ENCODE measurements around the gene PC.

Gene PC

DNA sequence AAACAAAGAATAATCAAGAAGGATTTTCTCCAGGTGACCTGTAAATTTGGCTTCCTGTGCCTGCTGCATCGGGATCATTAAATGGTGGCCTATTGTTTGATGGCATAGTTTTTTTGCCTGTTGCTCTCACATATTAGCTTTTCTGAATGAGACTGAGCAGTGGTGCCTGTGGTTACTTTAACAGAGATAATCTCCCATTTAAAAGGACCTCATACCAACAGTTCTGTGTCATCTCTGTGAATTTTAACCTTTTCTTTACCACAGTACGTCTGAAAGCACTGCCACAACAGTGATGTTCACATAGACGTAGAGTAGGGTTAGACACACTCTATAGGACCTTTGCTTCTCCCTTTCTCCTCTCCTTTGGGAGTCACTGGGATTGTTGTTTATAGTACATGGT is 137.8 kb downstream of the PC start:
- H4K20me1 ChIP-seq (ENCODE audit: insufficient read depth, low read length), result no peaks in the 10 kb centered on the region
- H3K9ac ChIP-seq (ENCODE audit: low read length), result no peak overlapping the region
- no peak overlapping the region for H2AFZ ChIP-seq (ENCODE audit: low read length)
- H3K4me2 ChIP-seq (ENCODE audit: low read depth, low read length), result no peak overlapping the region
- H3F3A ChIP-seq (ENCODE audit: insufficient read depth, low read length), result no peaks in the 10 kb centered on the region
- H3K79me2 ChIP-seq (ENCODE audit: low read length), result no peaks in the 10 kb centered on the region
- H3K36me3 ChIP-seq (replicated peaks; ENCODE audit: insufficient read depth, low read length), result no peaks in the 10 kb centered on the region
- no peaks in the 10 kb centered on the region for H3K9me3 ChIP-seq (replicated peaks; ENCODE audit: insufficient read depth, low read length)
- DNase-seq, result no peak
- H3K4me3 ChIP-seq (ENCODE audit: low read length), result no peak overlapping the region
- no peaks in the 10 kb centered on the region for H3K9me2 ChIP-seq (replicated peaks; ENCODE audit: insufficient read depth, low read length)
- H3K27ac ChIP-seq (ENCODE audit: low read length), result no peak overlapping the region
- no peaks in the 10 kb centered on the region for H3K27me3 ChIP-seq (replicated peaks; ENCODE audit: insufficient read depth, low read length)
- H3K4me1 ChIP-seq (ENCODE audit: low read length), result no peaks in the 10 kb centered on the region
- TF ChIP-seq EZH2phosphoT487 (IDR thresholded peaks at IDR 0.05; ENCODE audit: low read length) (no peak), EZH2 (optimal IDR thresholded peaks at IDR 0.05; ENCODE audit: low read depth, low read length) (no peak)
- TF ChIP-seq, protein P1, sequence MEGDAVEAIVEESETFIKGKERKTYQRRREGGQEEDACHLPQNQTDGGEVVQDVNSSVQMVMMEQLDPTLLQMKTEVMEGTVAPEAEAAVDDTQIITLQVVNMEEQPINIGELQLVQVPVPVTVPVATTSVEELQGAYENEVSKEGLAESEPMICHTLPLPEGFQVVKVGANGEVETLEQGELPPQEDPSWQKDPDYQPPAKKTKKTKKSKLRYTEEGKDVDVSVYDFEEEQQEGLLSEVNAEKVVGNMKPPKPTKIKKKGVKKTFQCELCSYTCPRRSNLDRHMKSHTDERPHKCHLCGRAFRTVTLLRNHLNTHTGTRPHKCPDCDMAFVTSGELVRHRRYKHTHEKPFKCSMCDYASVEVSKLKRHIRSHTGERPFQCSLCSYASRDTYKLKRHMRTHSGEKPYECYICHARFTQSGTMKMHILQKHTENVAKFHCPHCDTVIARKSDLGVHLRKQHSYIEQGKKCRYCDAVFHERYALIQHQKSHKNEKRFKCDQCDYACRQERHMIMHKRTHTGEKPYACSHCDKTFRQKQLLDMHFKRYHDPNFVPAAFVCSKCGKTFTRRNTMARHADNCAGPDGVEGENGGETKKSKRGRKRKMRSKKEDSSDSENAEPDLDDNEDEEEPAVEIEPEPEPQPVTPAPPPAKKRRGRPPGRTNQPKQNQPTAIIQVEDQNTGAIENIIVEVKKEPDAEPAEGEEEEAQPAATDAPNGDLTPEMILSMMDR (IDR thresholded peaks at IDR 0.05; ENCODE audit: low read length), result no peak

DNA sequence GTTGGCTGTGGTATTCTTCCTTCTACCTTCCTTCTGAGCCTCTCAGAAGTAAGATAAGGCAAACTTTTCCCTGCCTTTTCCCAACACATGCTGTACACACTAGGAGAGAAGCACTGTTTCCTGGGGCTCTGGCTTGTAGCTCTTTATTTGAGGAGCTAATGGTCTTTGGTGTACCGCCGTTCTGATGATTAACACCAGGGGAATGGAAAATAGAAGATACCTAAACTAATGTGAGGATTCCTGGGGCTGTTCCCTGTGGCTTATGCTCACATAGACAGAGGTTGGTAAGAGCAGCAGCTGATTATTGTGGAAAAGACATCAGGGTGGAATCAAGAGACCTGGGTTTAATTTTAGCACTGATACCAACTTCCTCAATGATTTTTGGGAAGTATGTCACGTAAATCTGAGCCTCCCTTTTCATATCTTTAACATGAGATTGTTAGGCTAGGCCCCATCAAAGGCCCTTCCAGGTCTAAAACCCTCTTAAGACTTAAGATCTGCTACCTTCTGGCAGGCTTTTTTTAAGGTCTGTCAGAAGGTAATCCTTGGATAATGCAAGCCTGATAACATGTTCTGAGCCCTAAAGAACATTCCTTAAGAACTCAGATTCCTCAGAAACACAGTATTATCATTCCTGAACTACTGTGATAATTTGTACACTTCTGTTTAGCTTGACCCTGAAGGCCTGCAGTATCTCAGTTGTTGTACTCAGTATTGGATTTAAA is 139.8 kb downstream of the PC start:
- TF ChIP-seq, protein P1 (IDR thresholded peaks at IDR 0.05; ENCODE audit: low read length), result no peak
- TF ChIP-seq EZH2phosphoT487 (IDR thresholded peaks at IDR 0.05; ENCODE audit: low read length) (no peak), EZH2 (optimal IDR thresholded peaks at IDR 0.05; ENCODE audit: low read depth, low read length) (no peak)
- Histone ChIP-seq H3F3A (ENCODE audit: insufficient read depth, low read length) (no peaks in the 10 kb centered on the region), H3K79me2 (ENCODE audit: low read length) (no peaks in the 10 kb centered on the region), H2AFZ (ENCODE audit: low read length) (no peak overlapping the region), H3K36me3 (replicated peaks; ENCODE audit: insufficient read depth, low read length) (no peaks in the 10 kb centered on the region), H4K20me1 (ENCODE audit: insufficient read depth, low read length) (no peaks in the 10 kb centered on the region), H3K4me1 (ENCODE audit: low read length) (no peaks in the 10 kb centered on the region), H3K27ac (ENCODE audit: low read length) (no peak overlapping the region), H3K9me2 (replicated peaks; ENCODE audit: insufficient read depth, low read length) (no peaks in the 10 kb centered on the region), H3K9ac (ENCODE audit: low read length) (no peak overlapping the region), H3K4me3 (ENCODE audit: low read length) (no peak overlapping the region), H3K9me3 (replicated peaks; ENCODE audit: insufficient read depth, low read length) (no peaks in the 10 kb centered on the region), H3K27me3 (replicated peaks; ENCODE audit: insufficient read depth, low read length) (no peaks in the 10 kb centered on the region), H3K4me2 (ENCODE audit: low read depth, low read length) (no peak overlapping the region)
- DNase-seq, result no peak

DNA sequence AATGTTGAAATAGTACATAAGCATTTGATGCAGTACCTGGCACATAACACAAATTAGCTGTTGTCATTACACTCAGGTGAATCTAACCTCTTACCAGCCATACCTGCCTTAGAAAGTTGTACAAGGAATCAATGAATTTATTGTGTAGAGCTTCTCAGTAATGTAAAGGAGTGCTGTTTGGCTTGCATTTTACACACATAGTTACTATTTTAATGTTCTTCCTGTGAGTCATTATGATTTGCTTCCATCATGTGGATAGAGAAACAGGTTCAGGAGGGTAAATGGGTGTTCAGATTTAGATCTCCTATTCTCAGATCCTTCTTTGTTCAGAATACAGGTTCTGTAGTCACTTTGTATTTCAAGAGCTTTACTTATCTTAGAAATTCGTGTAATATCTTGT is 142.5 kb downstream of the PC start:
- Histone ChIP-seq H3K9me2 (replicated peaks; ENCODE audit: insufficient read depth, low read length) (no peaks in the 10 kb centered on the region), H3K4me2 (ENCODE audit: low read depth, low read length) (no peak overlapping the region), H3K79me2 (ENCODE audit: low read length) (no peaks in the 10 kb centered on the region), H3F3A (ENCODE audit: insufficient read depth, low read length) (no peaks in the 10 kb centered on the region), H3K27me3 (replicated peaks; ENCODE audit: insufficient read depth, low read length) (no peaks in the 10 kb centered on the region), H3K27ac (ENCODE audit: low read length) (no peak overlapping the region), H4K20me1 (ENCODE audit: insufficient read depth, low read length) (no peaks in the 10 kb centered on the region), H3K4me3 (ENCODE audit: low read length) (no peak overlapping the region), H3K9me3 (replicated peaks; ENCODE audit: insufficient read depth, low read length) (no peaks in the 10 kb centered on the region), H3K9ac (ENCODE audit: low read length) (no peak overlapping the region), H3K4me1 (ENCODE audit: low read length) (no peaks in the 10 kb centered on the region), H2AFZ (ENCODE audit: low read length) (no peak overlapping the region), H3K36me3 (replicated peaks; ENCODE audit: insufficient read depth, low read length) (no peaks in the 10 kb centered on the region)
- no peak for DNase-seq
- no peak for TF ChIP-seq EZH2 (optimal IDR thresholded peaks at IDR 0.05; ENCODE audit: low read depth, low read length)

DNA sequence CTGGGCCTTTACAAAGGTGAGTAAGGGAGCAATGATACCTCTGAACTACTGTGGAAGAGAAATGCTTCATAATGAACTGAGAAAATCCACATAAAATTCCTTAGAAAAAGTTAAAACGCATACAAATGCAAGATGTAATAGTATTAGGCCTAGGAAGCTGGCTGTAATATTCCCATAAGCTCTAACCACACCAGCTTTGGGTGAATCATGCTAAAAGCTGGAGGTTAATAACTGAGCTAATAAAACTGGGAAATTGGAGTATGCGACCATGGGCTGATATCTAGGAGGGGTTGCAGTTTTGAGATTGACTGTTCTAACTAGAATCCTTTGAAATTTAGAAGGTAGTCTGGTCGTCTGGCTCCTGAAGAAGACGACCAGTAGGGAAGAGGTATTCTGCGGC is 143.5 kb downstream of the PC start:
- Histone ChIP-seq H3K36me3 (replicated peaks; ENCODE audit: insufficient read depth, low read length) (no peaks in the 10 kb centered on the region), H3K9me3 (replicated peaks; ENCODE audit: insufficient read depth, low read length) (no peaks in the 10 kb centered on the region), H3K4me3 (ENCODE audit: low read length) (no peak overlapping the region), H3K79me2 (ENCODE audit: low read length) (no peaks in the 10 kb centered on the region), H3K27ac (ENCODE audit: low read length) (no peak overlapping the region), H4K20me1 (ENCODE audit: insufficient read depth, low read length) (no peaks in the 10 kb centered on the region), H3K4me2 (ENCODE audit: low read depth, low read length) (no peak overlapping the region), H2AFZ (ENCODE audit: low read length) (no peak overlapping the region), H3K9me2 (replicated peaks; ENCODE audit: insufficient read depth, low read length) (no peaks in the 10 kb centered on the region), H3K27me3 (replicated peaks; ENCODE audit: insufficient read depth, low read length) (no peaks in the 10 kb centered on the region), H3K4me1 (ENCODE audit: low read length) (no peaks in the 10 kb centered on the region), H3F3A (ENCODE audit: insufficient read depth, low read length) (no peaks in the 10 kb centered on the region), H3K9ac (ENCODE audit: low read length) (no peak overlapping the region)
- DNase-seq, result no peak
- TF ChIP-seq EZH2phosphoT487 (IDR thresholded peaks at IDR 0.05; ENCODE audit: low read length) (no peak), EZH2 (optimal IDR thresholded peaks at IDR 0.05; ENCODE audit: low read depth, low read length) (no peak)
- TF ChIP-seq, protein P1 (IDR thresholded peaks at IDR 0.05; ENCODE audit: low read length), result no peak

Data from MM.1S (cell line).